Mucosa of stomach (tissue), 1 donor: ENCODE results near the gene CCDC174.
"Not testable (repeated sequence)": the region's sequence is repeated elsewhere in the genome, so short reads cannot be mapped to it uniquely, and the experiment has no call there.

Experiments used
- H3K27me3 ChIP-seq: one replicate; pipeline ENCODE4 v1.7.0; 2013; ENCODE audit warnings: mild to moderate bottlenecking, low read length; ENCODE audit not compliant: control insufficient read depth, insufficient read depth
- H3K36me3 ChIP-seq: one replicate; pipeline ENCODE4 v1.7.0; 2013; ENCODE audit warnings: low read length; ENCODE audit not compliant: control insufficient read depth, insufficient read depth
- H3K4me1 ChIP-seq: one replicate; pipeline ENCODE4 v1.7.0; 2013; ENCODE audit warnings: mild to moderate bottlenecking, low read length; ENCODE audit not compliant: control insufficient read depth, insufficient read depth
- H3K4me3 ChIP-seq: one replicate; pipeline ENCODE4 v1.7.0; 2013; ENCODE audit warnings: low read length
- H3K9ac ChIP-seq: one replicate; pipeline ENCODE4 v1.7.0; 2013; ENCODE audit warnings: mild to moderate bottlenecking, low read length, moderate library complexity
- H3K9me3 ChIP-seq: one replicate; pipeline ENCODE4 v1.7.0; 2013; ENCODE audit warnings: mild to moderate bottlenecking, low read length, moderate library complexity; ENCODE audit not compliant: control insufficient read depth
- donor health status: Pancreatic carcinoma.

The CCDC174 gene

DNA sequence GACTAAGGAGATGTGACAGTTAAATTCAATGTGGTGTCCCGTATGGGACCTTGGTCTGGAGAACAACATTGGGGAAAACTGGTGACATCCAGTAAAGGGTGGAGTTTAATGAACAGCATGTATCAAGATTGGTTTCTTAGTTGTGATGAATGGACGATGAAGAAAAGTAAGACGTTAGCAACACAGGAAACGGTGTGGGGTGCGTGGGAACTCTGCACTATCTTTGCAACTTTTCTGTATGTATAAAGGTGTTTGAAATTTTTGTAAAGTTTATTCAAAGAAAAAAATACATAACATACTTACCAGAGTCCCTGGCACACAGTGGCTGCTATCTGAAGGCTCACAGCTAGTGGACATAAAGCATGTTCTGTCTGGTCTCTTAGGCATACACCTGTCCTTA, 6.1 kb upstream of the CCDC174 start:
- Histone ChIP-seq H3K9ac (no peak overlapping the region), H3K36me3 (no peaks in the 10 kb centered on the region), H3K27me3 (peaks cover 22% of the 10 kb centered on the region), H3K4me1 (peaks cover 7% of the 10 kb centered on the region), H3K4me3 (no peak overlapping the region), H3K9me3 (no peaks in the 10 kb centered on the region)

DNA sequence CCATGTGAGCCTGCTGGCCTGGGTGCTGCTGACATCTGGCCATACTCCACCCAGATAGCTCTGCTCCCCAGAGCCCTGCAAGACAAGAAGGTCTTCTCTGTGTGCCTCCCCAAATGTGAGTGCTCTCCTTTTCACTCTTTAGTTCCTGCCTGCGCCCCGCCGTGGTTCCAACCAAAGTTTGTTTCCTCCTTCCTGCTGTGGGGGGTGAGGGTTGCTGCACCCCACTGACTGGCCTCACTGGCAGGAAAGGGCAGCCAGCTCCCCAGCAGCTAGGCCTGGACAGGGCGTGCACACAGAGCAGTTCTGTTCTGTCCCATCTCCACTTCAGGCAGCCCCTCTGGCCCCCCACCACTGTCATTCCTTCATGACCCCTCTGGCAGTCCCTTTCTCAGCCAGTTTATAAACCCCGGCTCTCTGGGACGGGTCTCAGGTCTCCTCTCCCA, 5.4 kb upstream of the CCDC174 start:
- H3K4me1 ChIP-seq = peaks cover 6% of the 10 kb centered on the region
- H3K9ac ChIP-seq = no peak overlapping the region
- H3K36me3 ChIP-seq = no peaks in the 10 kb centered on the region
- no peaks in the 10 kb centered on the region for H3K9me3 ChIP-seq
- H3K4me3 ChIP-seq = no peak overlapping the region
- H3K27me3 ChIP-seq = peaks cover 16% of the 10 kb centered on the region

DNA sequence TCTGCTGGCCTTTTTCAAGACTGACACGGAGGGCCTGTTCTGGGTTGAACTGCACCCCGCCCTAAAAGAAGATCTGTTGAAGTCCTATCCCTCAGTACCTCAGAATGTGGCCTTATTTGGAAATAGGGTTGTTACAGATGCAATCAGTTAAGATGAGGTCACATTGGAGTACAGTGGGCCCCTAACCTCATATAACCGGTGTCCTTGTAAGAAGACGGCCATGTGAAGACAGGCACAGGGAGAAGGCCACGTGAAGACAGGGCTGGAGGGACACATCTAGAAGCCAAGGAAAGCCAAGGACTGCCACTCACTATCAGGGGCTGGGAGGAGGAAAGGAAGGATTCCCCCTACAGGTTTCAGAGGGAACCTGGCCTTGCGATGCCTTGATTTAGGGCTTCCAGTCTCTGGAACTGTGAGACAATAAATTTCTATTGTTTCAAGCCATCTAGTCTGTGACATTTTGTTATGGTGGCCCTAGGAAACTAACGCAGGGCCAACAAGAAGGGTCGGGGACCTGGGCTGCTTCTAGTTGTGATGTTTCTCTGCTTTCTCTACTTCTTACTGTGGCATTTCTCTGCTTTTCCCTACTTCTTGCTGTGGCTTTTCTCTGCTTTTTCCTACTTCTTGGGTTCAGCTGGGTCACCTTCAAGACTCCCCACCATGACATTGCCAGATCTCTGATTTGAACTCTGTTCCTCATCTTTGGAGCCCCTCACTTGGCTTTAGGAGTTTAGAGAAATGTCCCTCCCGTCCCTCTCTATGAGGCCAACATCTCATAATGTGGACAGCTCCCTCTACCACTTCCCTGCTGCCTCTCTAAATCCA, 4.8 kb upstream of the CCDC174 start:
- Histone ChIP-seq H3K27me3 (peaks cover 9% of the 10 kb centered on the region), H3K4me3 (no peak overlapping the region)

DNA sequence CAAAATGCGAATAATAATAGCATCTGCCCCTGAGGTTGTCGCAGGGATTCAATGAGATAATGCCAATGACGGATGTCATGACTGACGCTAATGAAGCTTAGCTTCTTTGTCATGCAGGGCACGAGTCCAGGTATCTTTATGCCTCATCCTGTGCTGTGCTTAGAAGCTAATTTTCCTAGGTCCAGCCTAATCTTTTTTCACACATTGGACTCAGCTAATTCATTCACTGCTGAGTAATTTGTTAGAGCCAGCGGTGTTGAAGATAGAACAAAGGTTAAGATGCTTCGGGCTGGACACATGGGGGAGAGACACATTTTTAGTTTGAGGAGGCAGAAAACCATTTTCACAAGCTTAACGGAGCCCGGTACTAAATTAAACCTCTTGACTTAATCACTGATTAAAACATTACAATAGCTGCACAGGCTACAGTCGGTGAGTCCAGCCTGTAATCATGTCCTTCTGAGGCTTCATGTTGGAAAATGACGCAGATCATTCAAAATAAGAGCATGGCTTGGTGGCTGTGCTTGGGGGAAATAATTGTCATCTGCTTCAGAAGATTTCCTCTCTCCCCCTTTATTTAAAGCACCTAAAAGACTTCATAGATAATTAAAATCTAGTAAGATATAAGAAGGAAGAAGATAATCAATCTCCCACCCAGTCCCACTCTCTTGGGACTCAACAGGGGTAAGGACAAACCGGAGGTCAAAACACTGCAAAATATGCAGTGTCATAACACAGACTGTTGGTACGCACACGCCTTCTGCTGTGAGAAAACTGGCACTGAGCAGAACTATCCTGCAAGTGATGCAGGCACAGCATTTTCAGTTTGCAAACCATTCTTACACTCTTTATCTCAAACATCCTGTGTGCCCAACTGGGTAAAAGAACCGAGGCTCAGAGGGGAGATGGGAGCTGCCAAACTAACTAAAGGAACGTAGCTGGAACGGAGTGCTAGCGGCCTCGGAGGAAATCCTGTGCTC, 3.3 kb upstream of the CCDC174 start:
- no peaks in the 10 kb centered on the region for H3K9me3 ChIP-seq
- no peaks in the 10 kb centered on the region for H3K36me3 ChIP-seq
- peaks cover 19% of the 10 kb centered on the region for H3K4me1 ChIP-seq
- peaks cover 2% of the 10 kb centered on the region for H3K27me3 ChIP-seq
- H3K4me3 ChIP-seq = no peak overlapping the region
- H3K9ac ChIP-seq = no peak overlapping the region

More for the DNA sequence above, 4.8 kb upstream of the CCDC174 start:
- Histone ChIP-seq H3K36me3 (no peaks in the 10 kb centered on the region), H3K9ac (no peak overlapping the region), H3K9me3 (no peaks in the 10 kb centered on the region), H3K4me1 (peaks cover 6% of the 10 kb centered on the region)

DNA sequence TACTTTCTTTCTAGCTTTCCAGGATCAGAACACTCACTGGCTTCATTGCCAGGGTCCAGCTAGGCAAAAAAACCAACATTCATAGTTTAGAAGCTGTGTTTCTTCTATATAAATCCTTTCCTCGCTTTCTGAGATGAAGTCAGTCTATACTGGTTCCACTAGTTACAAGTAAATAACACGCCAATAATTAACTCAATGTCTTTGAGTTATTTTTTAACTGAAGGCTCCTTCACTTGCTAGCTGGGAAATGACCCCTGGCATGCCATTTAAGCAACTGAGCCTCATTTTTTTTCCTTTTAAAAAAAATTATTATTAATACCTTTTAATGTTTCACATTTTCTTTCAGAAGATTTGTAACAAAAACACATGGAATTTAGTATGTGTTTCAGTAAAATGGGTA, 2.1 kb upstream of the CCDC174 start:
- Histone ChIP-seq H3K9ac (no peak overlapping the region), H3K9me3 (no peaks in the 10 kb centered on the region), H3K4me1 (peaks cover 25% of the 10 kb centered on the region), H3K4me3 (no peak overlapping the region), H3K36me3 (no peaks in the 10 kb centered on the region), H3K27me3 (no peaks in the 10 kb centered on the region)

DNA sequence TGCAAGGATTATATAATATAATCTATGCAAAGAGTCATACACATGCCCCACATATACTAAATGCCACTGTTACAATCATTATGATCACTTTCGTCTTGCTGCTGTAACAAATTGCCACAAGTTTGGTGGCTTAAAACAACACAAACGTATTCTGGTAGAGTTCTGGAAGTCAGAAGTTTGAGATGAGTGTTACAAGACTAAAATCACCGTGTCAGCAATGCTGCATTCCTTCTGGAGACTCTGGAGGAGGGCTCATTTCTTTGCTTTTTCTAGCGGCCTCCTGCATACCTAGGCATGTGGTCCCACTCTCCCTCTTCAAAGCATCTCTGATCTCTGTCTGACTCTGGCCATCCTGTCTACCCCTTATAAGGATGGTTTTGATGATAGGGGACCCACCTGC, 1.4 kb upstream of the CCDC174 start:
- H3K9ac ChIP-seq = no peak overlapping the region
- H3K9me3 ChIP-seq = no peaks in the 10 kb centered on the region
- no peak overlapping the region for H3K4me3 ChIP-seq
- no peaks in the 10 kb centered on the region for H3K27me3 ChIP-seq
- H3K4me1 ChIP-seq = peaks cover 25% of the 10 kb centered on the region
- no peaks in the 10 kb centered on the region for H3K36me3 ChIP-seq

DNA sequence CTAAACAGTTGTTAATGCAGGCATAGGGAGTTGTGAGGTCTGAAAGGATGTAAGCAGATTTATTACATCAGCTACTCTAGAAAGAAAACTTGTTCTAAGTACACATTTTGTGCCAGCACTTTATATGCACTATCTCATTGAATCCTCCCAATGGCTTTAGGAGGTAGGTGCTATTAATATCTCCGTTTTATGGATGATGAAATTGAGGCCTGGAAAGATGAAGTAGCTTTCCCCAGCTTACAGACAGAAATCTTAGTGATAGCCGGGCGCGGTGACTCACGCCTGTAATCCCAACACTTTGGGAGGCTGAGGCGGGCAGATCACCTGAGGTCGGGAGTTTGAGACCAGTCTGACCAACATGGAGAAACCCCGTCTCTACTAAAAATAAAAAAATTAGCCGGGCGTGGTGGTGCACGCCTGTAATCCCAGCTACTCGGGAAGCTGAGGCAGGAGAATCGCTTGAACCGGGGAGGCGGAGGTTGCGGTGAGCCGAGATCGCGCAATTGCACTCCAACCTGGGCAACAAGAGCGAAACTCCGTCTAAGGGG, 872 bp downstream of the CCDC174 start:
- not testable (repeated sequence) for H3K27me3 ChIP-seq, H3K9me3 ChIP-seq, H3K36me3 ChIP-seq
- Histone ChIP-seq H3K4me3 (peak overlapping the region; percentile 64), H3K9ac (peak overlapping the region; percentile 98), H3K4me1 (peaks cover 25% of the 10 kb centered on the region)

DNA sequence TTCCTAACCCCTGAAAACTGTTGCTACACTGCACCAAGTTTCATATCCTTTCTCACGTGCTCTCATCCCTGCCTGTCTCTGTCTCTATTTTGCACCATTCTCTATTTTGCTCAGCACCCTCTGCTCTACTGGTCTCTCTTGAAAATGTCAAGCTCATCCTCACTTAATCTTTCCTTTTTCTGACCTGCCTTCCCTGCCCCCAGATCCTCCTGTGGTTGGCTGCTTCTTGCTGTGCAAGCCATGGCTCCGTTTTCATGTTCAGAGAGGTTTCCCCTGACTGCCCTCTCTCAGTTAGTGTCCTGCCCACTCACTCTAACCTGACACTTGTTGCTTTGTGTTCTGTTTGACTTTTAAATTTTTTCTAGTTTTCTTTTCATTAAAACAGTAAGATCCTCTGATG, 6.0 kb downstream of the CCDC174 start:
- Histone ChIP-seq H3K36me3 (peaks cover 19% of the 10 kb centered on the region), H3K9ac (no peak overlapping the region), H3K4me1 (peaks cover 14% of the 10 kb centered on the region), H3K27me3 (no peaks in the 10 kb centered on the region), H3K9me3 (no peaks in the 10 kb centered on the region), H3K4me3 (no peak overlapping the region)

DNA sequence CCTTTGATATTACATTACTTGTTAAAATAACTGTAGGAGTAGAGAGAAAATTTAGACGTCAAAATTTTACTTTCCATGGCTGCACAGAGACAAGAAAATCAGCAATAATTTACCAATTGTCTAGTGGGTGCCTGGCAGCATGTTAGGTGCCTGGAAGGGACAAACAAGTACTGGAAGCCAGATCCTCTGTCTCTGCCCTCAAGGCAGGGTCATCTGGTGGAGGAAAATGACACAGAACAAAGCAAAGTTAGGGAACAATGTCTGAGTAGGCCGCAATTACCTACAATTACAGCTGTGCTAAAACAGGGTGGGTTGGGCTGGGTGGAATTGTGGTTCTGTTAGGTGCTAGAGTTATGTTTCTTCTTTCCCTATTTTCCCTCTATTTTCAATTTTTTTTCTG, 7.4 kb downstream of the CCDC174 start:
- H3K9ac ChIP-seq = no peak overlapping the region
- H3K27me3 ChIP-seq = no peaks in the 10 kb centered on the region
- H3K36me3 ChIP-seq = peaks cover 19% of the 10 kb centered on the region
- no peak overlapping the region for H3K4me3 ChIP-seq
- no peaks in the 10 kb centered on the region for H3K9me3 ChIP-seq
- no peaks in the 10 kb centered on the region for H3K4me1 ChIP-seq

DNA sequence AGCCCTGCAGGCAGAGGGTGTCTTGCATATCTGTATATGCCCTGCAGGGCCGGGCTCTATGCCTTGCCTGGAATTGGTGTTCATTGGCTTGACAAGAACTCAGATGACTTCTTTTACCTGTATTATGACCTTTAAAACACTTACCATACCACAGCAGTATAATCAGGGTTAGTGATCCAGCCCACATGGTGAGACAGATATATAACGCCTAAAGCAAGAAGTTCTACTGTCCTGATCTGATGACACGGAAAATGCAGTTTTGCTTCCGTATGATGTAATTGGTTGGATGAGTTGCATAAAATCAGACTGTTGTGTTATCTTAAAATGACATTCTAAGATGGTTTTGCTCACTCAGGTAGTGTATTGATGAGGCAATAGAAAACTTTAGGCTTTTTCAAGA, 9.4 kb downstream of the CCDC174 start:
- H3K9me3 ChIP-seq = no peaks in the 10 kb centered on the region
- no peaks in the 10 kb centered on the region for H3K4me1 ChIP-seq
- H3K4me3 ChIP-seq = no peak overlapping the region
- peaks cover 23% of the 10 kb centered on the region for H3K36me3 ChIP-seq
- no peaks in the 10 kb centered on the region for H3K27me3 ChIP-seq
- H3K9ac ChIP-seq = no peak overlapping the region

DNA sequence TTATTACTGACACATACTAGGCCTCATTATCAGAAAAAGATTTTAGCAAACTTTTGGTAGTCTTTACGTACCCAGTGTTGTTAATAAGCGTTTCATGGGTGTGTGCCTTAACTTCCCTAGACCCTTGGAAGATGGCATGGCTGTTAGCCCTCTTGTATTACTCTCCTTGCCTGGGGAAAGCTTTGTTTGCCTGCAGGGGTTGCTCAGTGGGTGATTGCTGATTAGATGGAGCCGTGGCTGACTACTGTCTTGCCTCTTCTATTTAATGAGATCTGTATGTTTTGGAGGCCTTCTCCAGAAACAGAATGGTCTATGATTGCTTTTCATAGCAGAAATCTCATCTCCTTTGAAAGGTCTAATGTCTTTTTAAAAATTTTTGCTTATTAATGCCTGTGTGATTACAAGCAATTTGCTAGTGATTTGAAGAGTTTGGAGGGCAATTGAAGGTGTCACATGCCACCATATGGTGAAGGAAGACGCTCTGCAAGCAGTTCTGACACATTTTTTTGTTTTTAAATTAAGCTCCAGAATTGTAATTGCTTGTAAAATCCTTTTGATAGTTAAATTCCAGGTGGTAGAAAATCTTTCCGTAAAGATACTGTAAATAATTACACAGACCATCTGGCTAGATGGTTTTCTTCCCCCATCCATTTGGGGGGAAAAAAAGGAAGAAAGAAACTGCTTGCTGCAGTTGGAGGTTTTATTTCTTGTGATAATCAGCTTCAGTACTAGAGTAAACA, 12.0 kb downstream of the CCDC174 start:
- H3K9me3 ChIP-seq = no peaks in the 10 kb centered on the region
- no peaks in the 10 kb centered on the region for H3K4me1 ChIP-seq
- no peak overlapping the region for H3K4me3 ChIP-seq
- H3K27me3 ChIP-seq = no peaks in the 10 kb centered on the region
- H3K9ac ChIP-seq = no peak overlapping the region
- H3K36me3 ChIP-seq = peaks cover 24% of the 10 kb centered on the region
